A673 (cell line): ENCODE results near the gene DCAF17. TPM values are rescaled to one million over a fixed set of nuclear protein-coding genes. Genes with fewer than 3 reads are reported as not detected.

ENCODE experiments used
- BruUV-seq: library from RNA; stranded (reverse); fragments of 400-500 nt; replicated peaks from 2 replicates; lab custom pipeline; 2021; lab: Mats Ljungman, UMichigan
- CTCF ChIA-PET: fragments of 300-600 bp; sonication (Branson Sonifier 250); formaldehyde crosslinking; loops from one replicate; lab custom pipeline; 2022; ENCODE audit warnings: antibody characterized with exemption; lab: Charles Lee
- POLR2A ChIA-PET: fragments of 300-600 bp; sonication (Branson Sonifier 250); formaldehyde crosslinking; loops from one replicate; lab custom pipeline; 2022; ENCODE audit warnings: antibody characterized with exemption; ENCODE audit not compliant: low non-redundant PET; lab: Charles Lee
- DNase-seq: peaks from one replicate; pipeline ENCODE4 v3.0.0-alpha.2; 2015; ENCODE audit warnings: low spot score
- H3K27ac ChIP-seq: fragments of 200-600 bp; sonication (generic); 2 replicates; pipeline ENCODE4 v1.5.1; 2016; ENCODE audit warnings: mixed run types, low read depth, mild to moderate bottlenecking, mixed read lengths, antibody characterized with exemption, low read length; ENCODE audit not compliant: poor library complexity, severe bottlenecking
- H3K27me3 ChIP-seq: fragments of 200-600 bp; sonication (generic); replicated peaks from 2 replicates; pipeline ENCODE4 v1.6.1; 2017; ENCODE audit warnings: mixed run types, low read depth, mild to moderate bottlenecking, mixed read lengths, antibody characterized with exemption, low read length; ENCODE audit not compliant: insufficient read depth, poor library complexity
- H3K36me3 ChIP-seq: fragments of 200-600 bp; sonication (generic); 2 replicates; pipeline ENCODE4 v1.6.1; 2016; ENCODE audit warnings: mixed run types, mild to moderate bottlenecking, mixed read lengths, antibody characterized with exemption, low read length; ENCODE audit not compliant: insufficient read depth, poor library complexity, severe bottlenecking
- H3K4me1 ChIP-seq: fragments of 200-600 bp; sonication (generic); 2 replicates; pipeline ENCODE4 v1.6.1; 2017; ENCODE audit warnings: mixed run types, mild to moderate bottlenecking, mixed read lengths, antibody characterized with exemption, low read length; ENCODE audit not compliant: insufficient read depth, poor library complexity, severe bottlenecking
- H3K4me3 ChIP-seq: fragments of 200-600 bp; sonication (generic); 2 replicates; pipeline ENCODE4 v1.5.1; 2016; ENCODE audit warnings: low read depth, mixed run types, mild to moderate bottlenecking, mixed read lengths, low read length; ENCODE audit not compliant: poor library complexity, severe bottlenecking
- H3K9me3 ChIP-seq: fragments of 200-600 bp; sonication (generic); 2 replicates; pipeline ENCODE4 v1.6.1; 2016; ENCODE audit warnings: mixed run types, low read depth, mild to moderate bottlenecking, mixed read lengths, antibody characterized with exemption, low read length; ENCODE audit not compliant: poor library complexity, severe bottlenecking
- CTCF ChIP-seq: fragments of 300-800, 200-600 bp; sonication (generic); conservative IDR thresholded peaks from 2 replicates; pipeline ENCODE4 v1.5.1; 2017; ENCODE audit warnings: low read depth, mild to moderate bottlenecking, antibody characterized with exemption, low read length, moderate library complexity, mixed read lengths
- EZH2 ChIP-seq: fragments of 200-600 bp; sonication (generic); IDR thresholded peaks from 2 replicates; pipeline ENCODE4 v1.6.1; 2017; ENCODE audit warnings: borderline replicate concordance, low read depth, mild to moderate bottlenecking, mixed read lengths, antibody characterized with exemption, low read length; ENCODE audit not compliant: poor library complexity, severe bottlenecking
- intact Hi-C: fragments of 100-400 bp; cut with micrococcal nuclease; formaldehyde crosslinking; loops from one replicate; pipeline ENCODE4 v1.10.0; 2022; ENCODE audit not compliant: unreplicated experiment
- total RNA-seq: library from RNA; stranded (reverse); gene quantifications from 2 replicates; pipeline ENCODE4 v1.2.3, GENCODE V29; 2021

DCAF17 gene
- total RNA-seq, 1 experiment from 2014 or later = 25.0 TPM

GRCh38 chr2:171522052-171522787 is 88.2 kb downstream of the DCAF17 start, which contains the start of gene CYBRD1:
TSS of gene CYBRD1 (plus strand) at chr2:171522474. CDS start at chr2:171522546, 72 bp downstream.
- BruUV-seq = no TSS peak
- Histone ChIP-seq H3K36me3 (no peaks in the 10 kb centered on the region), H3K27me3 (no peaks in the 10 kb centered on the region), H3K4me1 (no peaks in the 10 kb centered on the region), H3K27ac (peak within 1 kb of the TSS; percentile 50), H3K9me3 (no peaks in the 10 kb centered on the region), H3K4me3 (peak within 1 kb of the TSS; percentile 66)
- TF ChIP-seq CTCF (no peak), EZH2 (no peak)
- DNase-seq = peak; percentile 24
- intact Hi-C loops = no loop called here
- CTCF ChIA-PET = no interaction called here
- POLR2A ChIA-PET = no interaction called here

- no peaks in the 10 kb centered on the region for H3K36me3 ChIP-seq
- BruUV-seq = no TSS peak
- ChIA-PET CTCF (no interaction called here), POLR2A (no interaction called here)
- H3K4me3 ChIP-seq = peak overlapping the region; percentile 66
- peak overlapping the region; percentile 50 for H3K27ac ChIP-seq
- H3K9me3 ChIP-seq = no peaks in the 10 kb centered on the region
- no peaks in the 10 kb centered on the region for H3K4me1 ChIP-seq
- intact Hi-C loops = no loop called here
- no peak for TF ChIP-seq CTCF
- no peak for TF ChIP-seq EZH2
- no peaks in the 10 kb centered on the region for H3K27me3 ChIP-seq
- peak; percentile 24 for DNase-seq
Measured at GRCh38 chr2:171522788-171523087, 88.7 kb downstream of the DCAF17 start.

GRCh38 chr2:171523088-171524017 is 89.3 kb downstream of the DCAF17 start:
- no TSS peak for BruUV-seq
- no peaks in the 10 kb centered on the region for H3K9me3 ChIP-seq
- no peaks in the 10 kb centered on the region for H3K4me1 ChIP-seq
- POLR2A ChIA-PET = no interaction called here
- TF ChIP-seq CTCF (no peak), EZH2 (no peak)
- no peaks in the 10 kb centered on the region for H3K27me3 ChIP-seq
- no peaks in the 10 kb centered on the region for H3K36me3 ChIP-seq
- peak overlapping the region; percentile 50 for H3K27ac ChIP-seq
- intact Hi-C loops = no loop called here
- H3K4me3 ChIP-seq = peak overlapping the region; percentile 66
- peak; percentile 56 for DNase-seq
- CTCF ChIA-PET = no interaction called here
